NCI-H146 treated with DMSO at 0.1 percent for 48 hours (cell line): ENCODE measurements around the gene SMIM12.
A peak's percentile ranks its signal among the peaks of the same experiment; 100 is the strongest.

Source experiments
- DNase-seq: peaks from one replicate; lab custom pipeline; 2025; ENCODE audit not compliant: unreplicated experiment; lab: John Stamatoyannopoulos, UW

The SMIM12 gene

GRCh38 chr1:34859446-34860200, at the start of gene SMIM12:
TSS of gene SMIM12 (minus strand) at chr1:34859749. CDS start at chr1:34855977, 3,772 bp downstream.
- peak; percentile 72 for DNase-seq

- no peak for DNase-seq
These were observed 48.8 kb upstream of the SMIM12 start for GRCh38 chr1:34908369-34908768.

- DNase-seq = no peak
These were observed 48.0 kb upstream of the SMIM12 start for GRCh38 chr1:34907487-34908090.

GRCh38 chr1:34906756-34907155, 47.2 kb upstream of the SMIM12 start:
- no peak for DNase-seq

- no peak for DNase-seq
These were observed 46.7 kb upstream of the SMIM12 start for GRCh38 chr1:34906222-34906621.

- no peak for DNase-seq
These were observed 45.5 kb upstream of the SMIM12 start for GRCh38 chr1:34905098-34905459.

GRCh38 chr1:34904236-34905097, 44.9 kb upstream of the SMIM12 start:
- DNase-seq = no peak

GRCh38 chr1:34901919-34902318, 42.4 kb upstream of the SMIM12 start:
- no peak for DNase-seq

GRCh38 chr1:34900775-34901502, 41.4 kb upstream of the SMIM12 start:
- no peak for DNase-seq

GRCh38 chr1:34899906-34900305, 40.4 kb upstream of the SMIM12 start:
- DNase-seq = no peak

GRCh38 chr1:34899471-34899870, 39.9 kb upstream of the SMIM12 start:
- DNase-seq = no peak

GRCh38 chr1:34898330-34898761, 38.8 kb upstream of the SMIM12 start:
- no peak for DNase-seq

GRCh38 chr1:34896612-34897011, 37.1 kb upstream of the SMIM12 start:
- no peak for DNase-seq

GRCh38 chr1:34889705-34890104, 30.2 kb upstream of the SMIM12 start:
- DNase-seq = no peak

- DNase-seq = no peak
These were observed 28.0 kb upstream of the SMIM12 start for GRCh38 chr1:34887593-34887992.

- no peak for DNase-seq
These were observed 26.1 kb upstream of the SMIM12 start for GRCh38 chr1:34885405-34886247.

- no peak for DNase-seq
These were observed 25.4 kb upstream of the SMIM12 start for GRCh38 chr1:34884961-34885360.

- no peak for DNase-seq
These were observed 25.0 kb upstream of the SMIM12 start for GRCh38 chr1:34884536-34884935.

GRCh38 chr1:34879230-34879629, 19.7 kb upstream of the SMIM12 start:
- DNase-seq = no peak

GRCh38 chr1:34876406-34876805, 16.9 kb upstream of the SMIM12 start:
- no peak for DNase-seq
